Body of pancreas (tissue), 4 donors: Measurements from ENCODE around the gene C11orf86.

Experiments
- POLR2A ChIP-seq, 3 donors: fragments of 450-650 bp; IDR thresholded peaks; one replicate each; pipeline ENCODE4 v1.6.1; 2016; ENCODE audit warnings: antibody characterized with exemption in 3 of 3, mild to moderate bottlenecking in 2 of 3
- TF ChIP-seq, protein P1 (sequence below), 7 experiments: fragments of 450-650 bp in 4 of 7; fragments of 200-600 bp in 3 of 7; sonication (generic) in 3 of 7; IDR thresholded peaks; one replicate each; pipeline ENCODE4 v1.5.1; 2016 to 2019; ENCODE audit warnings: antibody characterized with exemption in 7 of 7

DNA sequence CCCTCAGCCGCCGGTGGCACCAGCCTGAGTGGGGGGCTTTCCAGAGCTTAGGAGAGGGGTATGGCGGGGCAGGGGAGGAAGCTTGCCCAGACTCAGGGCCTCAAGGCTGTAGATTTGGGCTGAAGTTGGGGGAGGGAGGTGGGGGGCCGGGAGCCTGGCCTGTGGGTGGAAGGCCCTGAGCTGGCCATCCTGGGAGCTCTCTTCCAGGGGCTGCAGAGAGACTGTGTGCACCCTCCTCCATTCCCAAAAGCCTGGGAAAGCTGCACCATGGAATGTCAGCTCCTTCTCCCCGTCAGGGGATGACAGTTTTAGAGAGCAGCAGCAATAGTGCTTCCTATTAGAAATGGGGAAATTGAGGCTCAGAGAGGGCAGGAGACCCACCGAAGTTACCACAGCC lies 48.9 kb downstream of the C11orf86 start:
- TF ChIP-seq, protein P1, sequence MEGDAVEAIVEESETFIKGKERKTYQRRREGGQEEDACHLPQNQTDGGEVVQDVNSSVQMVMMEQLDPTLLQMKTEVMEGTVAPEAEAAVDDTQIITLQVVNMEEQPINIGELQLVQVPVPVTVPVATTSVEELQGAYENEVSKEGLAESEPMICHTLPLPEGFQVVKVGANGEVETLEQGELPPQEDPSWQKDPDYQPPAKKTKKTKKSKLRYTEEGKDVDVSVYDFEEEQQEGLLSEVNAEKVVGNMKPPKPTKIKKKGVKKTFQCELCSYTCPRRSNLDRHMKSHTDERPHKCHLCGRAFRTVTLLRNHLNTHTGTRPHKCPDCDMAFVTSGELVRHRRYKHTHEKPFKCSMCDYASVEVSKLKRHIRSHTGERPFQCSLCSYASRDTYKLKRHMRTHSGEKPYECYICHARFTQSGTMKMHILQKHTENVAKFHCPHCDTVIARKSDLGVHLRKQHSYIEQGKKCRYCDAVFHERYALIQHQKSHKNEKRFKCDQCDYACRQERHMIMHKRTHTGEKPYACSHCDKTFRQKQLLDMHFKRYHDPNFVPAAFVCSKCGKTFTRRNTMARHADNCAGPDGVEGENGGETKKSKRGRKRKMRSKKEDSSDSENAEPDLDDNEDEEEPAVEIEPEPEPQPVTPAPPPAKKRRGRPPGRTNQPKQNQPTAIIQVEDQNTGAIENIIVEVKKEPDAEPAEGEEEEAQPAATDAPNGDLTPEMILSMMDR (IDR thresholded peaks at IDR 0.05): no peak
- no peak for TF ChIP-seq POLR2A (IDR thresholded peaks at IDR 0.05)
